Erythroblast (primary cell): ENCODE data around the gene AK2.

Experiments used
- GATA1 ChIP-seq: IDR thresholded peaks from 2 replicates; pipeline ENCODE4 v1.6.1; 2011; ENCODE audit warnings: low read depth, mild to moderate bottlenecking, control low read depth, low read length, moderate library complexity
- POLR2A ChIP-seq: IDR thresholded peaks from 2 replicates; pipeline ENCODE4 v1.6.1; 2011; ENCODE audit warnings: mild to moderate bottlenecking, low read length

- TF ChIP-seq POLR2A (no peak), GATA1 (no peak)
Observed at GRCh38 chr1:33005117-33005837, 31.4 kb downstream of the AK2 start.
